Mesenchymal stem cell (in vitro differentiated cells and primary cell): ENCODE results near the gene VIPR2.

Experiments used
- DNase-seq: peaks from one replicate; pipeline ENCODE4 v3.0.0-alpha.2; 2013
- H2AFZ ChIP-seq: one replicate; pipeline ENCODE4 v1.6.1; 2013; ENCODE audit warnings: low read depth, mild to moderate bottlenecking, control low read depth, inconsistent platforms, low read length, moderate library complexity
- H2AK5ac ChIP-seq: 2 replicates; pipeline ENCODE4 v1.6.1; 2013; ENCODE audit warnings: low read length, moderate library complexity, mild to moderate bottlenecking, inconsistent platforms; ENCODE audit not compliant: severe bottlenecking
- H2BK120ac ChIP-seq: one replicate; pipeline ENCODE4 v1.6.1; 2013; ENCODE audit warnings: low read depth, mild to moderate bottlenecking, inconsistent platforms, low read length, moderate library complexity
- H2BK12ac ChIP-seq, 2 experiments: one replicate each; pipeline ENCODE4 v1.6.1; 2013; ENCODE audit warnings: inconsistent platforms in 2 of 2, low read length in 2 of 2, mild to moderate bottlenecking in 2 of 2, moderate library complexity in 2 of 2, control low read depth in 1 of 2
- H2BK15ac ChIP-seq: one replicate; pipeline ENCODE4 v1.6.1; 2013; ENCODE audit warnings: mild to moderate bottlenecking, low read depth, inconsistent platforms; ENCODE audit not compliant: poor library complexity, severe bottlenecking
- H2BK5ac ChIP-seq: 2 replicates; pipeline ENCODE4 v1.6.1; 2013; ENCODE audit warnings: low read depth, mild to moderate bottlenecking, low read length, control low read depth, inconsistent platforms; ENCODE audit not compliant: poor library complexity, severe bottlenecking
- H3K14ac ChIP-seq, 2 experiments: one replicate each; pipeline ENCODE4 v1.6.1; 2013; ENCODE audit warnings: inconsistent platforms in 2 of 2, low read length in 2 of 2, control low read depth in 1 of 2, mild to moderate bottlenecking in 1 of 2, moderate library complexity in 1 of 2
- H3K18ac ChIP-seq, 2 experiments: one replicate each; pipeline ENCODE4 v1.6.1; 2013; ENCODE audit warnings: inconsistent platforms in 2 of 2, low read length in 2 of 2, control low read depth in 1 of 2, low read depth in 1 of 2, mild to moderate bottlenecking in 1 of 2
- H3K23ac ChIP-seq, 2 experiments: one replicate each; pipeline ENCODE4 v1.6.1; 2013; ENCODE audit warnings: inconsistent platforms in 2 of 2, low read length in 2 of 2, mild to moderate bottlenecking in 2 of 2, moderate library complexity in 2 of 2, control low read depth in 1 of 2
- H3K27ac ChIP-seq: 2 replicates; pipeline ENCODE4 v1.5.1; 2013; ENCODE audit warnings: mild to moderate bottlenecking, moderate library complexity, low read length, control low read depth, inconsistent platforms; ENCODE audit not compliant: poor library complexity, severe bottlenecking
- H3K27me3 ChIP-seq, 2 experiments: 2 replicates each; pipeline versions ENCODE4 v1.6.1 to v1.7.0; 2013; ENCODE audit warnings: low read length in 2 of 2, mild to moderate bottlenecking in 2 of 2, moderate library complexity in 2 of 2, control low read depth in 1 of 2, inconsistent platforms in 1 of 2; ENCODE audit not compliant: control insufficient read depth in 1 of 2, insufficient read depth in 1 of 2
- H3K36me3 ChIP-seq, 2 experiments: 2 replicates each; pipeline versions ENCODE4 v1.6.1 to v1.7.0; 2013; ENCODE audit warnings: low read length in 2 of 2, control low read depth in 1 of 2, inconsistent platforms in 1 of 2, low read depth in 1 of 2, mild to moderate bottlenecking in 1 of 2; ENCODE audit not compliant: insufficient read depth in 2 of 2, control insufficient read depth in 1 of 2
- H3K4ac ChIP-seq, 2 experiments: one replicate each; pipeline ENCODE4 v1.6.1; 2013; ENCODE audit warnings: inconsistent platforms in 2 of 2, low read length in 2 of 2, mild to moderate bottlenecking in 2 of 2, moderate library complexity in 2 of 2, control low read depth in 1 of 2, low read depth in 1 of 2
- H3K4me1 ChIP-seq: 2 replicates; pipeline ENCODE4 v1.6.1; 2013; ENCODE audit warnings: low read depth, low read length, control low read depth; ENCODE audit not compliant: control insufficient read depth, insufficient read depth
- H3K4me2 ChIP-seq: 2 replicates; pipeline ENCODE4 v1.6.1; 2013; ENCODE audit warnings: low read length, mild to moderate bottlenecking, inconsistent platforms; ENCODE audit not compliant: poor library complexity, severe bottlenecking
- H3K4me3 ChIP-seq, 2 experiments: 2 replicates each; pipeline versions ENCODE4 v1.5.1 to v1.7.0; 2013; ENCODE audit warnings: low read length in 2 of 2, mild to moderate bottlenecking in 2 of 2, control low read depth in 1 of 2, low read depth in 1 of 2; ENCODE audit not compliant: insufficient read depth in 1 of 2
- H3K79me1 ChIP-seq: replicated peaks from 2 replicates; pipeline ENCODE4 v1.6.1; 2013; ENCODE audit warnings: mild to moderate bottlenecking, control low read depth, low read length, inconsistent platforms; ENCODE audit not compliant: poor library complexity, severe bottlenecking
- H3K9ac ChIP-seq: 2 replicates; pipeline ENCODE4 v1.7.0; 2013; ENCODE audit warnings: mild to moderate bottlenecking, low read length, moderate library complexity
- H3K9me3 ChIP-seq: 2 replicates; pipeline ENCODE4 v1.7.0; 2013; ENCODE audit warnings: mild to moderate bottlenecking, low read length; ENCODE audit not compliant: control insufficient read depth
- H4K8ac ChIP-seq: one replicate; pipeline ENCODE4 v1.6.1; 2013; ENCODE audit warnings: inconsistent platforms, mild to moderate bottlenecking, low read length, moderate library complexity
- H4K91ac ChIP-seq: one replicate; pipeline ENCODE4 v1.6.1; 2013; ENCODE audit warnings: mild to moderate bottlenecking, low read length, inconsistent platforms
- WGBS: methylation state at CpG from one replicate; pipeline ENCODE4 v1.1.7; 2013; ENCODE audit warnings: mixed read lengths; 5-methylcytosine and 5-hydroxymethylcytosine counted together

The VIPR2 gene

DNA sequence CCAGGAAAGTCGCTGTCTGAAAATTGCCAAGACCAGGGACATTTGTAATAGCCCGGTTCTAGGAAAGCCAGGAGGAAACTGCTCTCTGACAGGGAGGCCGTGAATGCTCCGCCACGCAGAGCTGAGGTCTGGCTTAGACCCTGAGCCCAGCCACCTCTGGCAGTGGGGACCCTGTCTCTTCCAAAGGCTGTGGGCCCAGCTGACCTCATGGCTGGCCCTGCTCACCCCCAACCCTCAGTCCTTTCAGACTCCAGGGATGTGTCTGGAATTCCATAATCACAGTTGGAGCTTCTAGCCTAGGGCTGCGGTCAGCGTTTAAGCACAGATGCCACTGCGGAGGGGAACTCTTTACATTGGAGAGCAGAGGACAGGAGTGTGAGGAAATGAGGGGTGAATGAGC lies 6.6 kb upstream of the VIPR2 start:
- no peak overlapping the region for H3K14ac ChIP-seq
- H4K8ac ChIP-seq = no peak overlapping the region
- no peaks in the 10 kb centered on the region for H3K4me1 ChIP-seq
- H2BK120ac ChIP-seq = no peak overlapping the region
- no peak overlapping the region for H3K27ac ChIP-seq
- no peaks in the 10 kb centered on the region for H3K36me3 ChIP-seq
- H2BK5ac ChIP-seq = no peak overlapping the region
- no peak overlapping the region for H3K4me3 ChIP-seq
- H4K91ac ChIP-seq = no peak overlapping the region
- H2BK15ac ChIP-seq = no peak overlapping the region
- no peak overlapping the region for H2AFZ ChIP-seq
- H3K27me3 ChIP-seq = peaks cover 5 to 21% of the 10 kb centered on the region in 2 experiments
- no peaks in the 10 kb centered on the region for H3K79me1 ChIP-seq
- H3K9ac ChIP-seq = no peak overlapping the region
- no peak overlapping the region for H3K18ac ChIP-seq
- H3K23ac ChIP-seq = no peak overlapping the region
- WGBS = 82% methylated on average over 8 of the region's 8 CpGs
- no peak overlapping the region for H2AK5ac ChIP-seq
- no peak overlapping the region for H2BK12ac ChIP-seq
- H3K4me2 ChIP-seq = no peak overlapping the region
- H3K4ac ChIP-seq = no peak overlapping the region
- DNase-seq = no peak
- H3K9me3 ChIP-seq = no peaks in the 10 kb centered on the region

DNA sequence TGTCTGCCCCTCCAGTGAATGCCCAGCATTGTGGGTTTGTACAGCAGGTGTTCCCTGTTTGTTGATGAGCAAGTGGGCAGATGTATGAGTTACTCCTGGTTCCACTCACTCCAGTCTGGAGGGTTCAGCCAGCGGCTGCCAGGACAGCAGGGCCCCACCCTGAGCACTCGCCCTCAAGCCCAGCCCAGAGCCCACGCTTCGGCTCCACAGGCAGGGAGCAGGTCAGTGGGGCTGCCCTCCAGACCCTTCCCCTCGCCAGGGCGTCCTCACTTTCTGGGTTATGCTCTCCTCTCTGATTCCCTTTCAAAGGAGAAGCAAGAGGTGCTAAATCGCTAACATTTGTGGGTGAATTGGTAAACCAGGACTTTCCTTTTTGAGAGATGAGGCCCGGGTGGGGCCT lies 4.8 kb upstream of the VIPR2 start:
- Histone ChIP-seq H3K14ac (no peak overlapping the region), H3K27ac (no peak overlapping the region), H3K27me3 (peaks cover 16 to 32% of the 10 kb centered on the region in 2 experiments), H2BK5ac (no peak overlapping the region), H3K9ac (no peak overlapping the region), H2BK120ac (no peak overlapping the region), H4K8ac (no peak overlapping the region), H2BK15ac (no peak overlapping the region), H3K4ac (no peak overlapping the region), H3K36me3 (no peaks in the 10 kb centered on the region), H2BK12ac (no peak overlapping the region), H3K9me3 (no peaks in the 10 kb centered on the region), H4K91ac (no peak overlapping the region), H3K79me1 (no peaks in the 10 kb centered on the region), H3K18ac (no peak overlapping the region), H2AK5ac (no peak overlapping the region), H3K4me2 (no peak overlapping the region), H3K4me1 (peaks cover 9% of the 10 kb centered on the region), H3K4me3 (no peak overlapping the region), H3K23ac (no peak overlapping the region), H2AFZ (no peak overlapping the region)
- 81% methylated on average over 8 of the region's 8 CpGs for WGBS
- no peak for DNase-seq

DNA sequence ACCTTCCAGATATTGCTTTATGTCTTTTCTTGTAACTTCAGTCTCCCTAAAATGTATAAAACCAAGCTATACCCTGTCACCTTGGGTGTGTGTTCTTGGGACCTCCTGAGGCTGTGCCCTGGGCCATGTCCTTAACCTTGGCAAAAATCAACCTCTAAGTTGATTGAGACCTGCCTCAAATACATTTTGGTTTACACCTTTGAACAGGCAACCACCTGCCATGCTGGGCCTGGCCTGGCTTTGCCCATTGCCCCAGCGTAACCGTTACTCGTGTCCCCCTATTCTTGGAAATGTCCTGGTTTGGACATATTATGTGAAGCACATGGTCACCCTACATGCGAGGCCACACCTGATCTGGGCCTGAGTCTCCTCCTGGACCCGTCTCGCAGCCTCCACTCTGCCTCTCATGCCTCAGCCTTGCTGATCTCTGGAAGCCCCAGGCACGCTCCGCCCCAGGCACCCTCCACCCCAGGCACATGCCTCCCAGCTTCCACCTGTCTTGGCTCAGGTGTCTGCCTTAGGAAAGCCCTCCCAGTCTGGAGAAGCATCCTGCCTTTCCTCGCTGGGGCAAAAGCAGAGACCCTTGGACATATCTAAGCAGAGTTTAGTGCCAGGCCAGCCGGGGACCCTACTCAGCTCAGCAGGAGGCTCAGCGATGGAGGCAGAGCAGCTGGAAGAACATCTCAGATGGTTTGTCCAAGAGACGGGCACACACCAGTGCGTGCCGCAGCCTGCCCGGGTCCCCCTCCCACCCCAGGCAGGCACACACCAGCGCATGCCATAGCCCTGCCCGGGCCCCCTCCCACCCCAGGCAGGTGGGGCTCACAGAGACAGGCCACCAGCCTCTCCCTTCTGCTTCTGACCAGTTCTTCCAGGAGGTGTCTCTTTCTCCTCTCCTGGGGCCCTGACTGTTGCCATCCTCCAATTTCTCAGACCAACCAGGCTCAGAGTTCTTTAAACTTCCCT lies 4.0 kb upstream of the VIPR2 start:
- Histone ChIP-seq H2AK5ac (no peak overlapping the region), H3K4ac (no peak overlapping the region), H3K9ac (no peak overlapping the region), H2BK15ac (no peak overlapping the region), H3K9me3 (no peaks in the 10 kb centered on the region), H3K4me3 (no peak overlapping the region), H3K4me1 (peaks cover 15% of the 10 kb centered on the region), H3K27ac (no peak overlapping the region), H4K91ac (no peak overlapping the region), H2BK120ac (no peak overlapping the region), H3K27me3 (peaks cover 23 to 39% of the 10 kb centered on the region in 2 experiments), H3K23ac (no peak overlapping the region), H2BK12ac (no peak overlapping the region), H2BK5ac (no peak overlapping the region), H3K14ac (no peak overlapping the region), H3K79me1 (no peaks in the 10 kb centered on the region), H3K4me2 (no peak overlapping the region), H3K18ac (no peak overlapping the region), H4K8ac (no peak overlapping the region), H2AFZ (no peak overlapping the region), H3K36me3 (no peaks in the 10 kb centered on the region)
- DNase-seq = no peak
- 86% methylated on average over 17 of the region's 17 CpGs for WGBS

DNA sequence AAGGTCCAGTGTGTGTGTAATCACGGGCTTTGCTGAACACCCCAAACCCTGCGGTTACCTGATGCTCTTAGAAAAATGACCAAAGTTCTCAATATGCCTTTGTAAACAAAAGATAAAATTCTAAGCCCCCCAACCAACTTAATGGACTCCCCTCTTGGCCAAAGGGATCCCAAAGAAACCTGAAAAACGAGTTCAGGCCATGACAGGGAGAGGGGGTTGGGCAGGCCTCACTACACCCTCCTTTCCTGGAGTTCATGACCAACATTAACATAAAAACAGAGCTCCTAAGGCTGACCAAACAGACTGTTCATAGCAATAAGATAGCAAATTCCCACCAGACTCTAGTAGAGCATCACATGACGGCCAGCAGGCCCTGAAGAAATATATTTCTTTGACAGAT lies 3.0 kb upstream of the VIPR2 start:
- no peak overlapping the region for H3K4me2 ChIP-seq
- H3K14ac ChIP-seq = no peak overlapping the region
- no peak overlapping the region for H2AK5ac ChIP-seq
- no peaks in the 10 kb centered on the region for H3K9me3 ChIP-seq
- H3K4ac ChIP-seq = no peak overlapping the region
- peaks cover 33 to 49% of the 10 kb centered on the region in 2 experiments for H3K27me3 ChIP-seq
- no peak overlapping the region for H2BK5ac ChIP-seq
- H4K8ac ChIP-seq = no peak overlapping the region
- H2BK15ac ChIP-seq = no peak overlapping the region
- no peak overlapping the region for H3K18ac ChIP-seq
- H3K9ac ChIP-seq = no peak overlapping the region
- H3K79me1 ChIP-seq = no peaks in the 10 kb centered on the region
- H3K4me1 ChIP-seq = peaks cover 16% of the 10 kb centered on the region
- H3K36me3 ChIP-seq = no peaks in the 10 kb centered on the region
- H4K91ac ChIP-seq = no peak overlapping the region
- H2BK120ac ChIP-seq = no peak overlapping the region
- WGBS = 64% methylated on average over 4 of the region's 4 CpGs
- no peak overlapping the region for H2AFZ ChIP-seq
- no peak overlapping the region for H3K4me3 ChIP-seq
- no peak overlapping the region for H2BK12ac ChIP-seq
- no peak overlapping the region for H3K27ac ChIP-seq
- no peak overlapping the region for H3K23ac ChIP-seq
- DNase-seq = no peak
